ENCODE results near the gene NTN1. TPM values are rescaled to one million over a fixed set of nuclear protein-coding genes. Genes with fewer than 3 reads are reported as not detected.

NTN1 gene
- total and polyA plus RNA-seq, 9 donors = 0.28 to 12.5 (median 1.8) TPM

- TF ChIP-seq EP300 (IDR thresholded peaks at IDR 0.05) = no peak
- TF ChIP-seq, protein P1, sequence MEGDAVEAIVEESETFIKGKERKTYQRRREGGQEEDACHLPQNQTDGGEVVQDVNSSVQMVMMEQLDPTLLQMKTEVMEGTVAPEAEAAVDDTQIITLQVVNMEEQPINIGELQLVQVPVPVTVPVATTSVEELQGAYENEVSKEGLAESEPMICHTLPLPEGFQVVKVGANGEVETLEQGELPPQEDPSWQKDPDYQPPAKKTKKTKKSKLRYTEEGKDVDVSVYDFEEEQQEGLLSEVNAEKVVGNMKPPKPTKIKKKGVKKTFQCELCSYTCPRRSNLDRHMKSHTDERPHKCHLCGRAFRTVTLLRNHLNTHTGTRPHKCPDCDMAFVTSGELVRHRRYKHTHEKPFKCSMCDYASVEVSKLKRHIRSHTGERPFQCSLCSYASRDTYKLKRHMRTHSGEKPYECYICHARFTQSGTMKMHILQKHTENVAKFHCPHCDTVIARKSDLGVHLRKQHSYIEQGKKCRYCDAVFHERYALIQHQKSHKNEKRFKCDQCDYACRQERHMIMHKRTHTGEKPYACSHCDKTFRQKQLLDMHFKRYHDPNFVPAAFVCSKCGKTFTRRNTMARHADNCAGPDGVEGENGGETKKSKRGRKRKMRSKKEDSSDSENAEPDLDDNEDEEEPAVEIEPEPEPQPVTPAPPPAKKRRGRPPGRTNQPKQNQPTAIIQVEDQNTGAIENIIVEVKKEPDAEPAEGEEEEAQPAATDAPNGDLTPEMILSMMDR (IDR thresholded peaks at IDR 0.05) = no peak
- TF ChIP-seq POLR2A (IDR thresholded peaks at IDR 0.05) = no peak
- no peak for DNase-seq
- H3K9me3 ChIP-seq = no peaks in the 10 kb centered on the region
- H3K36me3 ChIP-seq = no peaks in the 10 kb centered on the region
- H3K4me3 ChIP-seq = no peak overlapping the region
- intact Hi-C loops (cut with DNase I) = no loop called here
- 81 to 87% (median 84%) methylated on average over 6 of the region's 6 CpGs for WGBS, 3 donors
- H3K27ac ChIP-seq = no peak overlapping the region
- H3K4me1 ChIP-seq (ENCODE audit: insufficient read depth) = no peaks in the 10 kb centered on the region
- H3K27me3 ChIP-seq = no peaks in the 10 kb centered on the region
Measured at GRCh38 chr17:9232155-9232475, 210.8 kb downstream of the NTN1 start.

- no peaks in the 10 kb centered on the region for H3K36me3 ChIP-seq
- H3K27me3 ChIP-seq = no peaks in the 10 kb centered on the region
- no peak for DNase-seq
- H3K27ac ChIP-seq = no peak overlapping the region
- no peak for TF ChIP-seq EP300 (IDR thresholded peaks at IDR 0.05)
- TF ChIP-seq, protein P1 (IDR thresholded peaks at IDR 0.05) = no peak
- no peak for TF ChIP-seq POLR2A (IDR thresholded peaks at IDR 0.05)
- WGBS, 3 donors = 26 to 37% (median 34%) methylated on average over 21 to 22 of the region's 22 CpGs
- no peaks in the 10 kb centered on the region for H3K9me3 ChIP-seq
- H3K4me3 ChIP-seq = no peak overlapping the region
- intact Hi-C loops (cut with DNase I) = no loop called here
- H3K4me1 ChIP-seq (ENCODE audit: insufficient read depth) = no peaks in the 10 kb centered on the region
Measured at GRCh38 chr17:9232591-9233270, 211.4 kb downstream of the NTN1 start.

DNA sequence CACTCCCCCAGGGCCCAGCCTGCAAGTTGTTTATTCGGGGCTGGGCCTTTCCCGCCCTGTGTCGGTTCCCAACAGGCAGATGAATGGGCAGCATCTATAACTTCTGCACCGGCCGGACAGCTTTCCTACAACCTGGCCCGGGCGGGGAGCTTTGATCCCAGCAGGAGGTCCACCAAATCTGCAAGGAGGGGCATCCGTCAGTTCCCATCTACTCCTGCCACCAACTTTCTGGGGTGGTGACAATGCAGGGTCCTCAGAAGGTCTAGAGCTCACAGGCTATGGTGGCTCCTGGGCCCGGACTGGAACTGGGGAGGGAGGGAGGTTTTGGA lies 211.9 kb downstream of the NTN1 start:
- Histone ChIP-seq H3K4me1 (ENCODE audit: insufficient read depth) (no peaks in the 10 kb centered on the region), H3K4me3 (no peak overlapping the region), H3K9me3 (no peaks in the 10 kb centered on the region), H3K36me3 (no peaks in the 10 kb centered on the region), H3K27me3 (no peaks in the 10 kb centered on the region), H3K27ac (no peak overlapping the region)
- DNase-seq = no peak
- TF ChIP-seq EP300 (IDR thresholded peaks at IDR 0.05) = no peak
- TF ChIP-seq POLR2A (IDR thresholded peaks at IDR 0.05) = no peak
- TF ChIP-seq, protein P1 (IDR thresholded peaks at IDR 0.05) = no peak
- WGBS, 3 donors = 57 to 69% (median 60%) methylated on average over 9 of the region's 9 CpGs
- intact Hi-C loops (cut with DNase I) = no loop called here

DNA sequence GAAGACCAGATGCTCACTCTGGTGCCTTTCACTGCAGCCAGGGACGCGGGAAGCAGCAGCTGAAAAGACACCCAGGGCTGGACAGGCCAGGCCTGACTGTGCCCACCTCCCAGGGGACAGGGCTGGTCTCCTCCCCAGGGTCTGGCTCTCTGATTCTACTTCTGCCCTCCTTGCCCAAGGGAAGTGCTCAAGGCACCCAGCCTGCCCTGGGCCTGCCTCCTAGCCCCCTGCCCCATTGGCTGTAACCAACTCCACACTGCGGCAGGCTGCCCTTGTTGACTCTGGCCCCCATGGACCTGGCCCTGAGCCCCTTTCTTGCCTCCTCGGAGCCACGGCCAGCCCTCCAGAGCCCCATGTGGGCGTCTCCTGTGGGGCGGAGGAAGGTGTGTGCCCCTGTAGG lies 212.5 kb downstream of the NTN1 start:
- no peak for DNase-seq
- 93 to 96% (median 94%) methylated on average over 7 of the region's 7 CpGs for WGBS, 3 donors
- intact Hi-C loops (cut with DNase I) = no loop called here
- Histone ChIP-seq H3K9me3 (no peaks in the 10 kb centered on the region), H3K27me3 (no peaks in the 10 kb centered on the region), H3K4me1 (ENCODE audit: insufficient read depth) (no peaks in the 10 kb centered on the region), H3K27ac (no peak overlapping the region), H3K4me3 (no peak overlapping the region), H3K36me3 (no peaks in the 10 kb centered on the region)
- TF ChIP-seq, protein P1 (IDR thresholded peaks at IDR 0.05) = no peak
- no peak for TF ChIP-seq POLR2A (IDR thresholded peaks at IDR 0.05)
- TF ChIP-seq EP300 (IDR thresholded peaks at IDR 0.05) = no peak

Measured in ovary (tissue), 9 donors.